DMS 273 treated with DMSO at 0.1 percent for 48 hours (cell line): ENCODE measurements around the gene OSBPL7.
A peak's percentile ranks its signal among the peaks of the same experiment; 100 is the strongest.

Experiments used
- DNase-seq: peaks from one replicate; lab custom pipeline; 2025; lab: John Stamatoyannopoulos, UW

Gene OSBPL7

DNA sequence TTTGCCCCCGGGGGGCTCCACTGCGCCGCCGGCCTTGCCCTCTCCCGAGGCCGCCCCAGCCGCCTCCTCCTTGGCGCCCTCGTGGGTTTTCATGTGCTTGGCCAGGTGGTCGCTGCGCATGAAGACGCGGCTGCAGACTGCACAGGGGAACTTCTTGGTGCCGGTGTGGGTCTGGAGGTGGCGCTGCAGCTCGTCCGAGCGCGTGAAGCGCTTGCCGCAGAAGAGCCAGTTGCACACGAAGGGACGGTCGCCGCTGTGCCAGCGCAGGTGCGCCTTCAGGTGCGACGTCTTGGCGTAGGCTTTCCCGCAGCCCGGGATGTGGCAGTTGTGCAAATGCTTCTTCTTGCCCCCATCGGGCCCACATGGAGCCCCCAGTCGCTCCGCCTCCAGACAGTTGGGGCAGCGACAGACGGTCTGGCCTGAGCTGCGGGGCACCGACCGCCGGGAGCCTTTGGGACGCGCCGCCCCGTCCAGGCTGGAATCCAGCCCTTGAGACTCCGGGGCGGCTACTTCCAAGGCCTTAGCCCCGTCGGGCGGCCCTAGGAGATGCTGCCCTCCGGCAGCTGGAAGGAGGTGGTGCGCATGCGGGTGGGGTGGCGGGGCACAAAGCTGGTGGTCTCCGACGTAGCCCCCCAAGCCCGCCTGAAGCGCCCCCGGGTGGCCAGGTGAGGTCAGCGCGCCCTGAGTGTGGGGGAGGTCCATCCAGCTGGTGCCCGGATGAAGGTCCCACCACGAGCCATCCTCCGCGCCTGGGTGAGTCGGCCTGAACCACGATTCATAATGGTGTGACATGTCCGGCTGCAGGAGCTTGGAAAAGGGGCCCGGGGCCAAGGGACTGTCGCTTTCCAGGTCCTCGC, 26.0 kb upstream of the OSBPL7 start:
- DNase-seq, result no peak

DNA sequence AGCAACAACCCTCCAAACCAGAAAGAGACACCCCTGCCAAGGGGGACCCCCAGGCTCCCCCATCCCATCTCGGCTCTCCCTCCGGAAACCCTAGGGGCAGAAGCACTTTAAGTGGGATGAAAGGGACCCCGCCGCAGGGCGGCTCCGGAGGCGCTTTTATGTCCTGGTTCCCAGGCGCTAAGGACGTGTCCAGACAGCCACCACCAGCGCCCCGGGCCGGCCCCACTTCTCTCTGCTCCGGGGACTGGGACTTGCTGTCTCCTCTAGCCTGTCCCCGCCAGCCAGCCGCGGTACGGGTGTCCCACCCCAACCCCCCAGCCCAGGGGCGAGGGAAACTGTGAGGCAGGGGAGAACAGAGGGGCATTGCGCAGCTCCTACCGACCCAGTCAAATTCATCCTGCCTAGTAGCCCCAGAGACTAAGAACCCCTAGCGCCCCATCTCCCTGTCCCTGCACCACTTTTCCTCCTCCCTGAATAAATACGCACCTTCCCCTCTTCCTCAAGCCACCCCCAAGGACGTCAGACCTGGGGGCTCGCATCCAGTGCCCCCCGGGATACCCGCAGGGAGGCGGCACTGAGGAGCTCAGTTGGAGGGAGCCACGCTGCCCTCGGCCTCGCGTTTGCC, 25.2 kb upstream of the OSBPL7 start:
- no peak for DNase-seq

DNA sequence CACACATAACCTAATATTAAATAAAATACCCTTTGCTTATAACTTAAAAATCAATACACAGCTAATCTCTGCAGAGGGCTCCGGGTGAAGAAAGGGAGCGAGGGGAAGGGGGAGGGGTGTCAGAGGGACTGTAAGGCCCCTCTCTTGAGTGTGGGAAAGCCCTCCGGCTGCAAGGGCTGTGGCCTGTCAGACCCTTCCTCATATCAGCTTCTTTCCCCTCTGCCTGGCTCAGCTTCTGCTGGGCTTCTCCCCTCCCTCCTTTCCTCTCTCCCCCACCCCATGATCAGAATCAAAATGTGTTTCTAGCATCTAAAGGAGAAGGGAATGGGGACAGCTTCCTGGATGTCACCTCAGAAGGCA, 24.1 kb upstream of the OSBPL7 start:
- no peak for DNase-seq

DNA sequence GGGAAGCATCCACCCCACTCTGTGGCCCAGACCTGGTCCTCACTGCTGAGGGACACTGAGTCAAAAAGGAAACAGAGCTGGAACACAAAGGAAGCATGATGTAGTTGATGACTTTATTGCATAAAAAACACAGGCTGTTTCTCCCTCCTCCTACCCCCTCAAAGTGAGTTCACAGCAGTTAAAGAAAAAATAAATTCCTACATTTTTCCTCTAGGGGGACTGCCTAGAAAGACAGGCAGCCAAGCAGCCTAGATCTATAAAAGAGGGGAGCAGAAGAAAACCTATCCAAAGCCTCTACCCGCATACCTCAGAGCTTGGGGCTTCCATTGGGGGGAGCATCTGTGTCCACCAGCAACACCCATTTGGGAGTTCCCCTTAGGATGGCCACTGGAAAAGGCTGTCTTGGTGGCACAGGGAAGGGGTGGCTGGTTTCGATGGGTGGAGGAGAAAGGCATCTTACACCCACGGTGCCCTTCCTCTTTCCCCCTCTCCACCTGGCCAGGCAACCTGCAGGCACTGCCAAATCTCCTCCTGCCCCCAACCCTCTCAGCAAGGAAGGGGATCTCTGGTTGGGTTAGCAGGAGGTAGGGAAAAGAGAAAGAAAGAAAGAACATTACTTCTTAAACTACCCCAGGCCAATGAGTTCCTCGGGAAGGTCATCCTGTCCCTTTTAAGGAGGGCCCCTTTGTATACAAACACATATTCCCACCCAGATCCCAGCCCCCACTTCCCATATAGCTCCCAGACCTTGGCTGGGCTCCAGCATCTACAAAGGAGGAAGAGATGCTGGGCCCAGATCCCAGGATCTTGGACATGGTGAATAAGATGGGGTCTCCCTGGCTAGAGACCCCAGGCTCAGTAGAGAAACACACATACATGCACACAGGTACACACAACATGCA, 23.5 kb upstream of the OSBPL7 start:
- DNase-seq, result no peak

DNA sequence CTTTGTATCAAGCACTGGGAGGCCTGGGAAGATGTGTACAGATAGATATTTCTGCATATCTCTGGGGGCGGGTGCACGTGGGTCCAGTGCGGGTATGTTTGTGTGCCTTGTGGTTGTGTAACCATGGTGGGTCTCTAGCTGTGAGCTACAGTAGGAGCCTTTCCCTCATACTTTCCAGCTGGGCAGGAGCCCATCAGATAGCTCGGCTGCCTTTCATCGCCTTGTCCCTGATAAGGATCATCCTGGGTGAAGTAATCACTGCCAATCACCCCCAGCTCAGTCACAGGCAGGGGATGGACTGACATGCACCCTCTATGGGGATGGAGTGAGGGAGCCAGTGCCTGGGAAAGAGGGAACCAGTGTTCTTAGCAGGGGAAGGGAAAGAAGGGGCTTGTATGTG, 22.6 kb upstream of the OSBPL7 start:
- DNase-seq, result no peak

DNA sequence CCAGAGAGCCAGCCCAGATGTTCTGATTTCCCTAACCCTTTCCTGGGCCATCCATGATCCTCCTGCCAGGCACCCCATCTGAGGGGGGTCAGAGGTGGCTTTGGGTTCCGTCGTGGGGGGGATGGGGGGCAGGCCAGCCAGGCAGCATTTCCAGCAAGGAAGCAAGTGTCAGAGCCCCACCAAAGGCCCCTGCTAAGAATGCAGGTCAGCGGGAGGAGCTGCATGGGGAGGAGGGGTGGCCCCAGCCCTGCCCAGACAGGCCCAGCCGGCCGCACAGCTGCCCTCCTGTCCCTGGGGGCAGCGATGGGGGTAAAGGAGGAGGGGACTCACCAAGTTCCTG, 21.8 kb upstream of the OSBPL7 start:
- no peak for DNase-seq

DNA sequence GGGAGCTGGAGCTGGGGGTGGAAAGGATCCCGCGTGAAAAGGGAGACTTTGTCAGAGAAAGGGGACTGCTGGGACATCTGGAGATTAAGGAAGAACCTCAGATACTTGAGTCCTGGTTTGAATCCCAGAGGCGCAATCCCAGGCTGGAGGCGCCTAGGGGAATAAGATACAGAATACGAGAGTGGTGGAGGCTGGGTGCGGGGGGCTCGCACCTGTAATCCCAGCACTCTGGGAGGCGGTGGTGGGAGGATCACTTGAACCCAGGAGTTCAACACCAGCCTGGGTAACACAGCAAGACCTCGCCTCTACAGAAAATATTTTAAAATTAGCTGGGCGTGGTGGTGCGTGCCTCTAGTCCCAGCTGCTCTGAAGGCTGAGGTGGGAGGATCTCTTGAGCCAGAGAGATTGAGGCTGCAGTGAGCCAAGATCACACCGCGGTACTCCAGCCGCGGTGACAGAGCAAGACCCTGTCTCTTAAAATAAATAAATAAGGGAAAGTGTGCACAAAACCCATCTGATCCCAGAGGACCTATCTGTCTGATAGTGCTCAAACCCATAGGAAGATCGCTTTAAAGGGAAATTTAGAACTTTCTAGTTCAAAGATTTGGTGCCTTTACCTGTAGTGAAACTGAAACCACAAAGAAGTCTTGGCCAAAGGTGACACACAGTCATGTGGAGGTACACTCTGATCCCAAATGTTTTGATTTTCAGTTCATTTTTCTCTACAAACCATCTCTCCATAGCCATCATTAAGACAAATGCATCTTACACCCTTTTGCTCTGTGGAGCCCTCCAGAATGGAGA, 20.1 kb upstream of the OSBPL7 start:
- DNase-seq, result no peak

DNA sequence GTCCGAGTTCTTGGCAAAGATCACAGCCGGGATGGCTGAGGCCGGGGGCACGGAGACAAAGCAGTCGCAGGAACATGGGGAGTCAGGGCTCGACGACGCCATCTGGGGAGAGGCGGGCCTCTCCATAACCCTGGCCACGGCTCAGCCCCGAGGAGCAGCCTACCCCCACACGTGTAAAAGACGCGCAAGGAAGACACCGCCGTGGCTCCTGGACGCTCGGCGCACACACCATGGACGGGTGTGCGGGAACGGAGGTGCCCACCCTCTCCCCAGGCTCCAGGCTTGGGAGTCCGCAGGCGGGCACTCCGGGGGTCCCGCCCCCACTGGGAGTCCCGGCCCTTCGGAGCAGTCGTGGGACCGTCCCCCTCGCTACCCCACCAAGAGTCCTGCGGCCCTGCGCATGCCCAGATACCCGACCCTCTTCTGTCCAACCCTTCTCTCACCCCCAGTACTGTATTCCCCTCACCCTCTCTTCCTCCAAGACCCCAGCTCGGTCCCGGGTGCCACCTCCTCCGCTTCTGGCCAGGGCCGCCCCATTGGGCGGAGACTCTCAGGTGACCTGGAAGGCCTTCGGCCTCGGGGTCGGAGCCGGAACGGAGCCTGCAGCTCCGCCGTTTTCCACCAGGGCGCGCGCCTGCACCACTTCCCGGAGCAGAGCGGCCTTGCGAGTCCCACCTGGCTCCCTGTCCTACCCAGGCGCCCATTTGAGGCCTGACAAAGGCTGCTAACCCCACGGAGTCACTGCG, 19.3 kb upstream of the OSBPL7 start, which contains the start of gene SCRN2:
Gene SCRN2, minus strand, starts transcription at position 532 of the 746 bp plus-strand sequence. Its CDS starts 430 bp downstream, at position 102.
- DNase-seq, result peak; percentile 68

DNA sequence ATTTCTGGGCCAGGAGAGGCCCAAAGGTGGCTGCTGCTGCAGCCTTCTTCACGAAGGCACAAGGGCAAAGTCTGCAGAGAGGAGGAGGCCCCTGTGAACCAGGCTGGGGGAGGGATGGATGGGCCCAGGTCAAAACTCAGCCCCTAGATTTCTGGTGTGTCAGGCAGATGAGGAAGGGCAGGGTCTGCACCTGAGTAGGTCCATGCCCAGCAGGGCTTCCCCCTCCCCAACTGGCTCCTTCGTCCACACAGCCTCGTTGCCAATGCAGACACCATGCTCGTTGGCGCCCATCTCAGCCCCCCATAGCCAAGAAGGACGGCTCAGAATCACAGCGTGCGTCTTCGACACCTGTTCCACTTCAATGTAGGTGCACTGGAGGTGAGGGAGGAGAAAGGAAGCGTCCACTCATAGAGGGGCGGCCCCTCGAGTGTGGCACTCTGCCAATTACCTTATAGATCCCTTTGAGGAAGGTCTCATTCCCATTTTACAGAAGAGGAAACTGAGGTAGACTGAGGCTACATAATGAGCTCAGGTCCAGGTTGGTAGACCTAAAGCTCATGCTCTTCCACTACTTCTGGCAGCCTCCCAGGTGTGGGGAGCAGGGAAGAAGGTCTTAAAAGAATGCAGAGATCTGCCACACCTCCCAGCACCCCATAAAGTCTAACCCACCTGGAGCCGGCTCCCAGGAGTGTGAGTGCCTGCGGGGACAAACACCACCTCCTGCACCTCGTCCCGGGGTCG, 18.6 kb upstream of the OSBPL7 start:
- no peak for DNase-seq

DNA sequence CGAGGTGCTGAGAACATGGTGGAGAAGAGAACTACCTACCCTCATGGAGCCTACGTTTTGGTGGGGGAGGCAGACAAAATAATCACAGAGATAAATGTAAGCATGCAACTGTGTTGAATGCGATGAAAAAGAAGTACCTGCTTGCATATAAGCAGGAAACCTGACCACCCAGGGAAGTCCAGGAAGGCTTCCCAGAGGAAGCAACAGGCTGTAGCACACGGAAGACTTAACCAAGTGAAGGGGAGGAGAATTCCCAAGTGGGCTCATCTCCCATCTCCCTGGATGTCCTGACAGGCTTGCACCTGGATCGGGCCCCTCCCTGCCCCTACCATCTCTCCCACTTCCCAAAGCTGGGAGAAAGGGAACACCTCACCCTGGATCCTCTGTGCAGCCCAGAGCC, 17.5 kb upstream of the OSBPL7 start:
- DNase-seq, result no peak

DNA sequence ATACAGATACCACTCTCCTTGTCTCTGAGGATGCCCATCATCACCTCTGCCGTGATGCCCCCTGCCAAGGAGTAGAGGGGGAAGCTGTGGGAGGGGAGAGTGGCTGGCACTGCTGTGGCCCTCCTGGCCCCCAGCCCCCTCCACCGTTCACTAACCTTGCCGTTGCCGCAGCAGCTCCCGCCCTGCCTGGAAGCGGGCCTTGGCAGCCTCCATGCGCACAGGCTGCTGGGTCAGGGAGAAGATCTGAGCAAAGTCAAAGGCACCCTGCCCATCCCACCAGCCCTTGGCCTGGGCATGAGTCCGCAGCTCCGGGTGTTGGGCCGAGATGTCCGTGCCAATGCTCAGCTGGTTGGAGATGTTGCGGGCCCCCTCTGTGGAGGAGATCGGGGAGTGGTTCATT, 17.0 kb upstream of the OSBPL7 start:
- no peak for DNase-seq

DNA sequence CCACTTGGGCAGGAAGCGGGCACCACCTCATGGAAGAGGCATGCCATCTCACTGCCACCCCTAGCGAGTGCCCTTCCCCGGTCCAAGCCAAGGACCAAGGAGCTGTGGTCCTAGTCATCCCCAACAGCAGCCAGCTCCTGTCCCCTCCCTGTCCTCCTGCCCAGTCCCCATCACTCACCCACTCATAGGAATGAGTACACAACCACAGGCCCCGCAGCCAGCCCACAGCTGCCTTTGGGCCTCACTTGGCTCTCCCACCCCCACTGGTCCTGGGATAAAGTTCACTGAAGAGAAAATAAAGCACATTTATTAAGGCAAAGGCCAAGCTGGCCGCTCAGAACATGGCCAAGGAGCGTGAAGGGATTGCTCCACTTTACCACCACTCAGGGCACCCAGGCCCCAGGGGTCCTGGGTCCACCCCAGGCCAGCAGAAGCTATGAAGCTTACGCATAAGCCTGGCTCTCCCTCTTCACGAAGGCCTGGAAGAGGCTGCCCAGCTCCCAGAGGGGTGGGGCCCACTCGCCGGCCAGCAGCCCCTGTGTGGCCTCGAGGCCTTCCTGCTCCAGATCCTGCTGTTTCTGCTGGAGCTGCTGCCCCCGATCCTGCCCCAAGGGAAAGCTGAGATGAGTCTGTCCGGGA, 15.9 kb upstream of the OSBPL7 start:
- DNase-seq, result no peak

DNA sequence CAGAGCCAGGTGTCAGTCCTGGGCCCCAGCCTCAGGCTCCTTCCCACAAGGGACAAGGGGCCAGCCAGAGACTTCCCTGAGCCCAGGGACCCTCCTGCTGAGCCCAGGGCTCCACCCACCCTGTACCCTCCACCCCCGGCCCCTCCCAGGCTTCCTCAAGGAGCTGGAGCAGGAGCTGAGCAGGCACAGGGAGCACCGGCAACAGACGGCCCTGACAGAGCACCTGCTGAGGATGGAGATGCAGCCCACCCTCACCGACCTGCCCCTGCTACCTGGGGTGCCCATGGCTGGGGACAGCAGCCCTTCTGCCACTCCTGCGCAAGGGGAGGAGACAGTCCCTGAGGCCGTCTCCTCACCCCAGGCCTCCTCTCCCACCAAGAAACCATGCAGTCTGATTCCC, 15.0 kb upstream of the OSBPL7 start:
- no peak for DNase-seq

DNA sequence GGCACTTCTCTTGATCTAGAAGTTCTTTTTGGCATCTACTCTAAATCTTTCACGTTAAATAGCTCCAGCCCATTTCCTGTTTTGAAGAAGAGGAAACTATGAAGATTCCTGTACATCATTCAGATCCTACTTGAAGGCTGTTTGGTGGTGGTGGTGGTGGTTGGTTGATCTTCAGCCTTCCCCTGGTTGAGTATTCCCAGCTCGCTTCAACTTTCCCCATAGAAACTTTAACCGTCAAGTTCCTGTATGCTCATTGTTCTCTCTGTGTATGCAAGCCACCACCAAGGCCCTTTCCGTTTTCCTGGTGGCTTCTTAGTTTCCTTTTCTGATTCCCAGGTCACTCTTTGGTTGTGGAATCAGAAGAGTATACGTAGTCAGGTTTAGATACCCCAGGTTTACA, 13.2 kb upstream of the OSBPL7 start:
- no peak for DNase-seq

DNA sequence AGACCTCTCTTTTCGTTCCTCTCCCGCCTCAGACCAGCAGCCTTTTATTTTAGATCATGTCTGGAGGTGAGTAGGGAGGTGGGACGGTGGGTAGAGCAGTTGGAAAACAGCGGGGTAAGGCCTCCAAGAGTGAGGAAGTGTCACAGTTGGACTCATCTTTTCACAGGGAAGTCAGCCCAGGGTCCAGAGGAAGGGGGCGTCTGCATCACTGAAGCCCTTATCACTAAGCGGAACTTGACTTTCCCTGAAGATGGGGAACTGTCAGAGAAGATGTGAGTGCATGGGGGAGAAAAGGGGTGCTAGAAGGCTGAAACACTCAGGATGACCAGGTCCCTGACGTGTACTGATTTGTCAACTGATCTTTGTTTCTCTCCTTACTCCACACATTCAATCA, 10.3 kb upstream of the OSBPL7 start:
- DNase-seq, result no peak

DNA sequence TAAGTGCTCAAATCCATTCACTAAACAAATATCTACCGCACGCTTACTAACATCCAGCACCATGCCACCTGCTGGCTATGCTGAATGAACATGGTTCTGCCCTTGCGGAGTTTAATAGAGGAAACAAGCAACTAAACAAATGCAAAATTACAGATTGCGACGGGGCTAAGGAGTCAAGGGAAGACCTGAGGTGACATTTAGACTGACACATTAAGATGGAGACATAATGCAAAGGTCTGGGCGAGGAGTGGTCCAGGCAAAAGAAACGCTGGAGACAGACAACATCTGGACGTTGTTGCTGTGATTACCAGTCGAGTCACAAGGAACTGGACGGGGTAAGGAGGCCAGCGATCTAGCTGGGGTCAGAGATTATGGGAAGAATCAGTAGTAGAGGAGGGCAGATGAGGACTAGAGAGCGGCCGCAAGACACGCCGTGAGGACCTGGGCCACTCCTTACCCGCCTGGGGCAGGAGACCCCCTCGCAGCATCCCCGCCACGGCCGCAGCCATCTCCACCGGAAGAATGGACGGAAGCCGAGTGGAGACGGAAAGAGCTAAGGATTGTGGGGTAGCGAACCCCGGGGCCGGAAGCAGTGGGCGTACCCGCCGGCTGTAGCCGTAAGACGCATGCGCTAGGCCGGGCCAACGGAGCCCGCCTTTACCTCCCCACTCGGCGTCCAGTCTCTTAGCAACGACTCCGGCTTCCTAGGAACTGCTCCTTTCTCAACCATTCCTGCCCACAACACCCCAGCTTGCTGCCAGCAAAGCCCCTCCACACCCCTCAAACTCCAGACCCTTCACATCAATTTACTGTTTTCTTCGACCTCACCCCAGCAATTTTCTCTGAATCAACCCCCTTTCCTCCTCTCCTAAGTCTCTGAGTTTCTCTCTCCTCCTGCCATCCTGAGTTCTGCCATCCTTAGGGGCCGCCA, 9.7 kb upstream of the OSBPL7 start, which contains the start of the genes LRRC46 and MRPL10:
Gene LRRC46, plus strand, starts transcription at position 668 of the 931 bp plus-strand sequence. CDS start 320 bp downstream, outside the sequence.
Gene MRPL10, minus strand, starts transcription at position 539 of the 931 bp plus-strand sequence. Its CDS starts 30 bp downstream, at position 509.
- peak; percentile 84 for DNase-seq

DNA sequence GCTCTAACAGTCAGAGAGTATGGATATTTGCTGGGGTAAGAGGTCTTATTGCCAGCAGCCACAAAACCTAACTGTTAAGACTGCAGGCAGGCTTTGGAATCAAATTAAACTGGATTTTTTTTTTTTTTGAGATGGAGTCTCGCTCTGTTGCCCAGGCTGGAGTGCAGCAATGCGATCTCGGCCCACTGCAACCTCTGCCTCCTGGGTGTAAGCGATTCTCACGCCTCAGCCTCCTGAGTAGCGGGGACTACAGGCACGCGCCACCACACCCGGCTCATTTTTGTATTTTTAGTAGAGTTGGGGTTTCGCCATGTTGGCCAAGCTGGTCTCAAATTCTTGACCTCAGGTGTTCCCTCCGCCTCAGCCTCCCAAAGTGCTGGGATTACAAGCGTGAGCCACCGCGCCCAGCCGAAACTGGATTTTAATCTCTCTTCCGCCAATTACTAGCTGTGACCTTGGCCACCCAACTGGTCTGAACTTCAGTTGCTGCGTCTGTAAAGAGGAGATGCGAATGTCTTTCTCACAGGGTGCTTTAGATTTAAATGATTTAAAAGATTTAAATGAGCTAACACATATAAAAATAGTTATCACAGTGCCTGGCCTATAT, 8.9 kb upstream of the OSBPL7 start:
- no peak for DNase-seq

DNA sequence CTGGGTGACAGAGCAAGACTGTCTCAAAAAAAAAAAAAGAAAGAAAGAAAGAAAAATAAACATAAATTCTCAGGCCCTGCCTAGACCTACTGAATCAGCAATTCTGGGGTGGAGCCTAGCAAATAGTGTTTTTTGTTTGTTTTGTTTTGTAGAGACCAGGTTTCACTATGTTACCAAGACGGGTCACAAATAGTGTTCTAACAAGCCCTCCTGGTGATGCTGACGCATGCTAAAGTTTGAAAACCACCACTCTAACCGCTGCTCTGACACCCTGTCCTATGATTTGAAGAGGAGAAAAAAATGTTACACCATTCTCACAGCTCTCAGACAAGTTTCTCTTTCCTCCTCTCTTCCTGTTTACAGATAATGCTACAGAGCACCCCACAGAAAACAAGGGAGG, 8.3 kb upstream of the OSBPL7 start:
- DNase-seq, result no peak
